Activated CD4-positive, CD25-positive, alpha-beta regulatory T cell treated with anti-CD3 and anti-CD28 coated beads, Interleukin-2, amount 50 U/mL, for 16 hours (primary cell): ENCODE data around the gene LRRC26.

ENCODE experiments used
- DNase-seq: peaks from one replicate; pipeline ENCODE4 v3.0.0-alpha.2; 2020; ENCODE audit warnings: low read depth, low spot score

LRRC26 gene

DNA sequence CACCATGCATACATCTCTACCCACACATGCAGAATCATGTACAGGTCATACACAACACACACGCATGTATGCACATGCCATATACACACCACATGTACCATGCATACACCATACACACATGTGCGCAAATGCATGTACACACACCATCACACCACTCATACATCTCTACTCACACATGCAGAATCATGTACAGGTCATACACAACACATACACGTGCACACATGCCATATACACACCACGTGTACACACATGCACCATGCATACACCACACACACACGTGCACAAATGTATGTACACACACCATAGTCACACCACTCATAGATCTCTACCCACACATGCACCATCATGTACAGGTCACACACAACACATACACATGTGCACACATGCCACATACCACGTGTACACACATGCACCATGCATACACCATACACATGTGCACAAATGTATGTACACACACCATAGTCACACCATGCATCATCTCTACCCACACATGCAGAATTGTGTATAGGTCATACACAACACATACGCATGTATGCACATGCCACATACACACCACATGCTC, 16.9 kb downstream of the LRRC26 start:
- no peak for DNase-seq

DNA sequence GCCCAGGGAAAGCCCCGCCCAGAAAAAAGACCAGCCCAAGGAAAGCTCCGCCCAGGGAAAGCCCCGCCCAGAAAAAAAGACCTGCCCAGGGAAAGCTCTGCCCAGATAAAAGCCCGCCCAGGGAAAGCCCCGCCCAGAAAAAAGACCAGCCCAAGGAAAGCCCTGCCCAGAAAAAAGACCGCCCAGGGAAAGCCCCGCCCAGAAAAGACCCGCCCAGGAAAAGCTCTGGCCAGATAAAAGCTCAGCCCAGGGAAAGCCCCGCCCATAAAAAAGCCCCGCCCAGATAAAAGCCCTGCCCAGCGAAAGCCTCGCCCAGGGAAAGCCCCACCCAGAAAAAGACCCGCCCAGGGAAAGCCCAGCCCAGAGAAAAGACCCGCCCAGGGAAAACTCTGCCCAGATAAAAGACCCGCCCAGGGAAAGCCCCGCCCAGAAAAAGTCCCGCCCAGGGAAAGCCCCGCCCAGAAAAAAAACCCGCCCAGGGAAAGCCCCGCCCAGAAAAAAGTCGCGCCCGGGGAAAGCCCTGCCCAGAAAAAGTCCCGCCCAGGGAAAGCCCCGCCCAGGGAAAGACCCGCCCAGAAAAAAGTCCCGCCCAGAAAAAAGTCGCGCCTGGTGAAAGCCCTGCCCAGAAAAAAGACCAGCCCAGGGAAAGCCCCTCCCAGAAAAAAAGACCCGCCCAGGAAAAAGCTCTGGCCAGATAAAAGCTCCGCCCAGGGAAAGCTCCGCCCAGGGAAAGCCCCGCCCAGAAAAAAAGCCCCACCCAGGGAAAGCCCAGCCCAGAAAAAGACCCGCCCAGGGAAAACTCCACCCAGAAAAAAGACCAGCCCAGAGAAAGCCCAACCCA, 19.0 kb downstream of the LRRC26 start:
- no peak for DNase-seq

GRCh38 chr9:137149942-137150616, 19.8 kb downstream of the LRRC26 start:
- no peak for DNase-seq

GRCh38 chr9:137149363-137149762, 20.5 kb downstream of the LRRC26 start:
- no peak for DNase-seq

GRCh38 chr9:137148661-137149060, 21.2 kb downstream of the LRRC26 start:
- DNase-seq: no peak

DNA sequence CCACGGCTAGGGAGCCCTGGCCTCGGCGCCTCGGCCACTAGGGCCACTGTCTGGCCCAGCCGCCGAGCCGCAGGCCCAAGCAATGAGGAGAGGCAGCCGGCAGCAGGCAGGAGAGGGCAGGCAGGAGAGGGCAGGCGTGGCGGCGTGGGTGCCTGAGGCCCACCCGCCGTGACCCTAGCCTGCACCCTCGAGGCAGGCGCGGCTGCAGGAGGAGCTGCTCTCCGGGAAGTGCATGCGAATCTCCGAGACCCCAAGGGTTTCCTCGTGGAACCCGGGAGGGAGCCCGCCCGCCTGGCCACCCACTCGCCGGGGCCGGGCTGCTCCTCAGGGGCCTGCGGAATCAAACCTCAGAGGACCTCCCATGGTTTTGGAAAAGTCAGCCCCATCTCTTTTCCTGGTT, 21.6 kb downstream of the LRRC26 start:
- DNase-seq: no peak

- no peak for DNase-seq
Measured at GRCh38 chr9:137147793-137148160, 22.1 kb downstream of the LRRC26 start.

DNA sequence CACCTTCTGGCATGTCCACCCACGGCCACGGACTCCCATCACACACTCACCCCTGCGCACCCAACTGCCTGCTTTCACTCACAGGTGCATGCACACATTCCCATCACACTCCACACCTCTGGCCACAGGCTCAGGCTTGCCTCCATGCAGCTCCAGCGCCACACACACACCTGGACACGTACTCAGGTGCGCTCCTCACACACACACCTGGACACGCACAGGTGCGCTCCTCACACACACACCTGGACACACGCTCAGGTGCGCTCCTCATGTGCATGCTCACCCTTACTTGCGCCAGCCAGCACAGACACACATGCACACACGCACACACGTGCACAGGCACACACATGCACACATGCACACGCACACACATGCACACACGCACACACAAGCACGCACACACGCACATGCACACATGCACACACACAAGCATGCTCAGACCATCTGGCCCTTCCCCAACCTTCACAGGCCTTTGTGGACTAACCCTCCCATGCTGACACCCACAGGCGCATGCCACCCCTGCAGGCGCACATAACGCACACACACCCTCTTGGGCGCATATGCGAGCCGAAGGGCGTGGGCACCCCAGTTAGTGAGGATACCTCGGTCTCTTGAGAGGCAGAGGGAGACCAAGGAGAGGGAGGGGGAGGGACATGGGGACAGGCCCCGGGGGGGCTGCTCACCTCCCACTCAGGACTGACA, 22.6 kb downstream of the LRRC26 start:
- DNase-seq: no peak

DNA sequence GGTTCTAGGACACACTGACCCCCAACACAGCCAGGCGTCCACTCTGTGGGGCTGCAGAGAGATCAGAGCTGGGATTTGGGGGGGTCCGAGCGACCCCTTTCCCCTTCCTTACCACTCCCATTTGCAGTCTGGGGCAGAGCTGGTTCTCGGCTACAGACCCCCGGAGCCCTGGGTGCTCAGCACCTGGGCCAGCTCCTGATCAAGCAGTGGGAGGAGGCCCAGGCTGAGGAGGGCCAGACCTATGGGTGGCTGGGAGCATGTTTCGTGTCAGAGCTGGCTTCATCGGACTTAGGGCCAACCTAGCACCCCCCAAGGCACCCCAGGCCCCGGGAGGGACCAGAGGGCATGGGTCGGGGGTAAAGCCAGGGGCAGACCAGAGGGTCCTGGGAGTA, 23.3 kb downstream of the LRRC26 start:
- no peak for DNase-seq

DNA sequence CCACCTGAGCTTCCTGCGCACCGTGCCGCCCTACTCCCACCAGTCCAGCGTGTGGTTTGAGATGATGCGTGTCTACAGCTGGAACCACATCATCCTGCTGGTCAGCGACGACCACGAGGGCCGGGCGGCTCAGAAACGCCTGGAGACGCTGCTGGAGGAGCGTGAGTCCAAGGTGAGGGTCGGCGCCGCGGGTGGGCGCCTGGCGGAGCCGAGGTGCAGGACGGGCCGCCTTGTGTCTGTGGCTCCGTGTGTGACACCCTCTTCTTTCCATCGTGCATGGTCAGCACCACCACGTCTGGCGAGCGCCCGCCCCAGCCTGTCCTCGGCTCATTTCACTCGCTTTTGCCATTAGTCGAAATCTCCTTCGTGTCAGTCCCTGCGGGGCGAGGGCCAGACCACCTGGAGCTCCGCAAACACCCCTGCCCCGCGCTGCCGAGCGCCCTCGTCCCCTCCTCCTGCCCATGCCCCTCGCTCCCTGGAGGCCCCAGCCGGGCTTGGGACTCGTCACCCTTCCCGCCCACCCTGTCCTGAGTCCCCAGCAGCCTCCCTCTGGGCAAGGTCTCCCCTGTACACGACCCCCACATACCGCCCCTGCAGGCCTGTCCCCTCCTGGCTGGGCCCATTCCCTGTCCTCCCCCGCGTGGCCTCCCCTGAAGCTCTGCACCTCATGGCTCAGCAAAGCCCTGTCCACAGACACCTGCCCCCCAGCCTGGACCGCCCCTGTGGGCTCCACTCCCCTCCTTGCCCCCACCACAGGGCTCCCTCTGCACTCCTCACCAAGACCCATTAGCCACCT, 23.9 kb downstream of the LRRC26 start:
- DNase-seq: no peak

GRCh38 chr9:137143459-137143858, 26.4 kb downstream of the LRRC26 start:
- DNase-seq: no peak

DNA sequence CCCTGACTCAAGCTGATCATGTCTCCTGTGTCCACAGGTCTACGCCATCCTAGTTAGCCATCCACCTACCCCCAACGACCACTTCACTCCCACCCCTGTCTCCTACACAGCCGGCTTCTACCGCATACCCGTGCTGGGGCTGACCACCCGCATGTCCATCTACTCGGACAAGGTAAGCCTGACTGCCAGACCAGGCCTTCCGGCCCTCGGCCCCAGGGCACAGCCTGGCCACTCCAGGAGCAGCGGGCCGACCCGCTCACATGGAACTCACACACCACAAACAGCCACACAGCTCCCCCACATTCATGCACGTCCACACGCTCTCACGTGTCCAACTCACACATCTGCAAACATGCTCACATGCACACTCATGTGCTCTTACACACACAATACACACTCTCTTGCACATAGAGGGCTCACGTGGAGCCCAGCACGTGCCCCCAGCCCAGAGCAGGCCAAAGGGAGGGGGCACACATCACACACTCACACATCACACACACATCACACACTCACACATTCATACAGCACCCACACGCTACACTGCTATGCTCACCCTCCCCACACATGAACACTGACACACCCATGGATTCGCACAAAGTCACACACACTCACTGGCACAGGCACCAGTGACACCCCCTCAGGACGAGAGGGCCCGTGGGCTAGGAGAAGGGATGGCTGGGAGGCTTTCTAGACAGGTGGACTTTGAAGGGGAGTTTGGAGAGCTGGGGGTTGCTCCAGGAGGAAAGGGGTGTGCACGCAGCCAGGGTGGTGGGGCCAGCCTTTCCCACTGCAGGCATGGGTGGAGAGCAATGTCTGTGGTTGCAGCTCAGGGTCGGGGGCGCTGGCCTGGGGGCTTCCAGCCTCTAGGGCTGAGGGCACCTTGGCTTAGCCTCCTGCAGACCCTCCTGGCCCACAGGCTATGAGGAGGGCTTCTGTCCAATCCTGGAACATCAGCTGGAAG, 27.6 kb downstream of the LRRC26 start:
- DNase-seq: no peak

- DNase-seq: no peak
Measured at GRCh38 chr9:137141050-137141810, 28.6 kb downstream of the LRRC26 start.

DNA sequence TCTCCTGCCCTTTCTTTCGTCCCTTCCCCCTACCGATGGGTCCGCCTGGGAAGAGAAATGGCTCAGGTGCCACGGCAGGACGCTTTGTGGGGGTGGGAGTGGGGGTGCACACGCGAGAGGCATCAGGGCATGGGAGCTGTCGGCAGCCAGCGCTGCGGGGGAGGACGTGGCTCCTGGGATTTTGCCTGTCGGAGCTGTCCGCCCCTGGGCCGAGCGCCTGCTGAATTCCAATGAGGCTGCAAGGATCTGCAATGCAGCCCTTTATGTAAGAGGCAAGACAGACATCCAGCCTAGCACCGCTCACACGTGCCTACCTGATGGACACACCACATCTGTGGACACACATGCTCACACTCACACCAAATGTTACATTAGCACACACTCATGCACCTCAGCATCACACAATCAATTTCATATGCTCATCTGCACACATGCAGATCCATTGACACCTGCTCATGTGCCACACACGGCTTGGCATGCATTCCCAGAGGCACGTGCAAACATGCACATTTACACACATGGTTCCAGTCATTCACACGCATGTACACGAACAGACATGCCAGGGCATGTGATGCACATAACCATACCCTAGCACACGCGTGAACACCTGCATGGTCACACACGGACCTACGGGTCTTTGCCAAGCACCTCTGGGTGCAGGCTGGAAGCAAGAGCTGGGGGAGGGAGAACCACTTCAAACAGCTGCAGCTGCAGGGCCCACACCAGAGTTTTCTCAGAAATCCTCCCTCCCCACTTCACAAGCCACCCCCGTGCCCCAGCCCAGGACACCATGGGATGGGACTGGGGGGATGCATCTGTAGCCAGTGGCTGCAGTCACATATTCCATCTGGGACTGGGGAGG, 29.5 kb downstream of the LRRC26 start:
- DNase-seq: no peak

- DNase-seq: no peak
Measured at GRCh38 chr9:137139468-137140150, 30.2 kb downstream of the LRRC26 start.

DNA sequence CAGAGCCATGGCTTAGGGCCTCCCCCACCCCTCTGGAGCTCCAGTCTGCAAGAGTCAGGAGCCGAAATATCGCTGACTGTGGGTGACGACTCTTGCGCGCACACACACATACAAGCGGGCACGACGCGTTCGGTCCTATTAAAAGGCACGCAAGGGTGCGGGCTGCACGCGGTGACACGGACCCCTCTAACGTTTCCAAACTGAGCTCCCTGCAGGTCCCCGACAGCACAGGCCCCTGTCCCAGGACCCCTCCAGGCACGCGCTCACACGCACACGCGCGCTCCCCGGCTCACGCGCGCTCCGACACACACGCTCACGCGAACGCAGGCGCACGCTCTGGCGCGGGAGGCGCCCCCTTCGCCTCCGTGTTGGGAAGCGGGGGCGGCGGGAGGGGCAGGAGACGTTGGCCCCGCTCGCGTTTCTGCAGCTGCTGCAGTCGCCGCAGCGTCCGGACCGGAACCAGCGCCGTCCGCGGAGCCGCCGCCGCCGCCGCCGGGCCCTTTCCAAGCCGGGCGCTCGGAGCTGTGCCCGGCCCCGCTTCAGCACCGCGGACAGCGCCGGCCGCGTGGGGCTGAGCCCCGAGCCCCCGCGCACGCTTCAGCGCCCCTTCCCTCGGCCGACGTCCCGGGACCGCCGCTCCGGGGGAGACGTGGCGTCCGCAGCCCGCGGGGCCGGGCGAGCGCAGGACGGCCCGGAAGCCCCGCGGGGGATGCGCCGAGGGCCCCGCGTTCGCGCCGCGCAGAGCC, 31.0 kb downstream of the LRRC26 start, which contains the start of gene GRIN1:
GRIN1 (plus strand) TSS at position 433 of the 746 bp plus-strand sequence. CDS start 333 bp downstream, outside the sequence.
- no peak for DNase-seq

GRCh38 chr9:137138058-137138721, 31.7 kb downstream of the LRRC26 start:
- DNase-seq: no peak
